ENCODE data around the gene SAMD5.

DNA sequence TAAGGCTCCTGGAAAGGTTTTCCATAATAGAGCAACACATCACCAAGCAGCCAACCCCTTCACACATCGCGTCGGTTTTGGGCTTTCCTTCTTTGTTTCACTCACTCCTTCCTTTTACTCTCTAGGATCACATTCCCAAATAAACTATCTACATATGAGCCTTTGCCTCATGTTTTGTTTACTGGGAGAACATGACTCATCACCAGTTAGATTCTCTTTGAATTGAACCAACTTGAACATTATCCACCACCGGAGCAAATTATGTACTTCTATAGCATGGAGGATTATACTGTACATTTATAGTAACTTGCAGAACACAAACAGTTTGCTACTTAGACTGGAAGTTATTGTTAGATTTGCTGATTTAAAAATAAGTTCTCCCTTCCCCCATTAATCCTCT, 41.0 kb downstream of the SAMD5 start:
- TF ChIP-seq, protein P1, sequence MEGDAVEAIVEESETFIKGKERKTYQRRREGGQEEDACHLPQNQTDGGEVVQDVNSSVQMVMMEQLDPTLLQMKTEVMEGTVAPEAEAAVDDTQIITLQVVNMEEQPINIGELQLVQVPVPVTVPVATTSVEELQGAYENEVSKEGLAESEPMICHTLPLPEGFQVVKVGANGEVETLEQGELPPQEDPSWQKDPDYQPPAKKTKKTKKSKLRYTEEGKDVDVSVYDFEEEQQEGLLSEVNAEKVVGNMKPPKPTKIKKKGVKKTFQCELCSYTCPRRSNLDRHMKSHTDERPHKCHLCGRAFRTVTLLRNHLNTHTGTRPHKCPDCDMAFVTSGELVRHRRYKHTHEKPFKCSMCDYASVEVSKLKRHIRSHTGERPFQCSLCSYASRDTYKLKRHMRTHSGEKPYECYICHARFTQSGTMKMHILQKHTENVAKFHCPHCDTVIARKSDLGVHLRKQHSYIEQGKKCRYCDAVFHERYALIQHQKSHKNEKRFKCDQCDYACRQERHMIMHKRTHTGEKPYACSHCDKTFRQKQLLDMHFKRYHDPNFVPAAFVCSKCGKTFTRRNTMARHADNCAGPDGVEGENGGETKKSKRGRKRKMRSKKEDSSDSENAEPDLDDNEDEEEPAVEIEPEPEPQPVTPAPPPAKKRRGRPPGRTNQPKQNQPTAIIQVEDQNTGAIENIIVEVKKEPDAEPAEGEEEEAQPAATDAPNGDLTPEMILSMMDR (IDR thresholded peaks at IDR 0.05; ENCODE audit: poor library complexity) = no peak
- TF ChIP-seq EZH2 (IDR thresholded peaks at IDR 0.05; ENCODE audit: borderline replicate concordance) = no peak
- no peak for TF ChIP-seq EZH2phosphoT487 (IDR thresholded peaks at IDR 0.05; ENCODE audit: low read depth, severe bottlenecking, unreplicated experiment)

Data from hepatocyte (in vitro differentiated cells).